Thoracic aorta (tissue), 2 donors: ENCODE data around the gene KIF26B. TPM values are rescaled to one million over a fixed set of nuclear protein-coding genes. Genes with fewer than 3 reads are reported as not detected.

Experiments
- ATAC-seq: fragments of 150-250 bp; one replicate; pipeline ENCODE4 v1.8.0; 2017; ENCODE audit warnings: low read depth; ENCODE audit not compliant: insufficient number of reproducible peaks, low FRiP score
- DNase-seq: peaks from one replicate; pipeline ENCODE4 v3.0.0-alpha.2; 2020; ENCODE audit warnings: low spot score
- H3K27ac ChIP-seq, 2 donors: fragments of 200-600 bp; sonication (generic); 1 replicate in 1 of 2; 2 replicates in 1 of 2; pipeline ENCODE4 v1.5.1; 2016; ENCODE audit warnings: mild to moderate bottlenecking in 2 of 2, moderate library complexity in 2 of 2
- H3K27me3 ChIP-seq: fragments of 200-600 bp; sonication (generic); replicated peaks from 2 replicates; pipeline ENCODE4 v1.6.0; 2016; ENCODE audit warnings: mild to moderate bottlenecking; ENCODE audit not compliant: insufficient read depth
- H3K36me3 ChIP-seq: fragments of 200-600 bp; sonication (generic); one replicate; pipeline ENCODE4 v1.5.1; 2016
- H3K4me1 ChIP-seq, 2 donors: fragments of 200-600 bp; sonication (generic); 1 replicate in 1 of 2; 2 replicates in 1 of 2; pipeline versions ENCODE4 v1.5.1 to v1.6.0; 2016; ENCODE audit warnings: low read depth in 2 of 2, mild to moderate bottlenecking in 1 of 2; ENCODE audit not compliant: control insufficient read depth in 1 of 2
- H3K4me3 ChIP-seq: fragments of 200-600 bp; sonication (generic); 2 replicates; pipeline ENCODE4 v1.5.1; 2016; ENCODE audit warnings: mild to moderate bottlenecking
- H3K9me3 ChIP-seq: fragments of 200-600 bp; sonication (generic); 2 replicates; pipeline ENCODE4 v1.5.1; 2016
- total RNA-seq, 2 donors: library from RNA; depleted of rRNA; stranded (reverse); fragments of >200 nt; gene quantifications; one replicate each; pipeline versions ENCODE4 v1.1.0 to v1.2.3, GENCODE V29; 2016
- TF ChIP-seq, protein P1 (sequence below): fragments of 200-600 bp; sonication (generic); IDR thresholded peaks from one replicate; pipeline ENCODE4 v1.5.1; 2019; ENCODE audit warnings: antibody characterized with exemption

The KIF26B gene
- total RNA-seq, 2 donors from 2014 or later = 0.14 to 0.41 TPM

DNA sequence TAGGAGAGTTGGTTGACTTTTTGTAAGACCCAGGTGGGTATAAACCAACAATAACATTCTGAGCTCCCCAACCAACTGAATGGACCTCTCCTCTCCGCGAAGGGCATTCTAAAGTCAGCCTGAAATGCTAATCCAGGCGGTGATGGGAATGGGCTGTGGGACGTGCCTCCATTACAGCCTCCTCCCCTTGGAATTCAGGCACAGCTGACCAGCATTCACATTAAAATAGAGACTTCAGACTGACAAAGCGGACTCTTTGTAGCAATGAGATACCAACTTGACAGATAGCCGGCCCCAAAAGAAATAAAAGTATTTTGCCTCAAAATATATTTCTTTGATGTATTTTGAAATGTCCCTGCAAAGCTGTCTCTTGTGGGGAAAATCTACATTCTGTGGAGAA is 101.7 kb downstream of the KIF26B start:
- ATAC-seq (no peak), DNase-seq (no peak)
- TF ChIP-seq, protein P1, sequence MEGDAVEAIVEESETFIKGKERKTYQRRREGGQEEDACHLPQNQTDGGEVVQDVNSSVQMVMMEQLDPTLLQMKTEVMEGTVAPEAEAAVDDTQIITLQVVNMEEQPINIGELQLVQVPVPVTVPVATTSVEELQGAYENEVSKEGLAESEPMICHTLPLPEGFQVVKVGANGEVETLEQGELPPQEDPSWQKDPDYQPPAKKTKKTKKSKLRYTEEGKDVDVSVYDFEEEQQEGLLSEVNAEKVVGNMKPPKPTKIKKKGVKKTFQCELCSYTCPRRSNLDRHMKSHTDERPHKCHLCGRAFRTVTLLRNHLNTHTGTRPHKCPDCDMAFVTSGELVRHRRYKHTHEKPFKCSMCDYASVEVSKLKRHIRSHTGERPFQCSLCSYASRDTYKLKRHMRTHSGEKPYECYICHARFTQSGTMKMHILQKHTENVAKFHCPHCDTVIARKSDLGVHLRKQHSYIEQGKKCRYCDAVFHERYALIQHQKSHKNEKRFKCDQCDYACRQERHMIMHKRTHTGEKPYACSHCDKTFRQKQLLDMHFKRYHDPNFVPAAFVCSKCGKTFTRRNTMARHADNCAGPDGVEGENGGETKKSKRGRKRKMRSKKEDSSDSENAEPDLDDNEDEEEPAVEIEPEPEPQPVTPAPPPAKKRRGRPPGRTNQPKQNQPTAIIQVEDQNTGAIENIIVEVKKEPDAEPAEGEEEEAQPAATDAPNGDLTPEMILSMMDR = no peak
- H3K9me3 ChIP-seq = peaks cover 3% of the 10 kb centered on the region
- no peaks in the 10 kb centered on the region for H3K36me3 ChIP-seq
- H3K4me3 ChIP-seq = no peak overlapping the region
- no peak overlapping the region for H3K27ac ChIP-seq
- no peaks in the 10 kb centered on the region for H3K27me3 ChIP-seq
- no peaks in the 10 kb centered on the region for H3K4me1 ChIP-seq

DNA sequence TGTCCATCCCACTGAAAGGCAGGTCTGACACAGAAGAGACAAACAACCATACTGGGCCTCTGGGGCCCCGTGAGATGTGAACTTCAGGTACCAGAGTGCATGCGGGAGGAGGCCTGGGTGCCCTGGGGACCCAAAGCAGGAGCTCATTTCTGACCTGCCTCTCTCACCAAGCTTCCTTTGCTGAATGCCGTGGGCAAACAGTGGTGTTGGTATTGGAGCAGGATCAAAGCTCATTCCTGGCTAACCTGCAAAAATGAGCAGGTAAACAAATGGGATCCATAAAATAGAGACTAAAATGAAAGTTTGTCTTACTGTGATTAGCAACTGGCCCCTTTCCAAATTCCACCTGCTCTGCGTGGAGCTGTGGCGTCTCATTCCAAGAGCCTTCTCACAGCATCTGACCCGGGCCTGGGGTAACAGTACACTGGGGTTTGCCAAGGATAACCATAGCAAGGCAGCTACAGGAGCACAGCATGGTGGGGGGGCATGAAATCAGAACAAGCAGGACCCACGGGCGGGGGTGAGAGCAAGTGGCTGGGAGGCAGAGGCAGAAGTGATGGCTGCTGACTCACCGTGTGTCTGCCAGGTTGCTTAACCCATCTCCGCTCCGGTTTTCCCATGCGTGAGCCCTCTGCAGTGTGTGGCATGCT is 103.6 kb downstream of the KIF26B start:
- no peaks in the 10 kb centered on the region for H3K27me3 ChIP-seq
- ATAC-seq (no peak), DNase-seq (no peak)

DNA sequence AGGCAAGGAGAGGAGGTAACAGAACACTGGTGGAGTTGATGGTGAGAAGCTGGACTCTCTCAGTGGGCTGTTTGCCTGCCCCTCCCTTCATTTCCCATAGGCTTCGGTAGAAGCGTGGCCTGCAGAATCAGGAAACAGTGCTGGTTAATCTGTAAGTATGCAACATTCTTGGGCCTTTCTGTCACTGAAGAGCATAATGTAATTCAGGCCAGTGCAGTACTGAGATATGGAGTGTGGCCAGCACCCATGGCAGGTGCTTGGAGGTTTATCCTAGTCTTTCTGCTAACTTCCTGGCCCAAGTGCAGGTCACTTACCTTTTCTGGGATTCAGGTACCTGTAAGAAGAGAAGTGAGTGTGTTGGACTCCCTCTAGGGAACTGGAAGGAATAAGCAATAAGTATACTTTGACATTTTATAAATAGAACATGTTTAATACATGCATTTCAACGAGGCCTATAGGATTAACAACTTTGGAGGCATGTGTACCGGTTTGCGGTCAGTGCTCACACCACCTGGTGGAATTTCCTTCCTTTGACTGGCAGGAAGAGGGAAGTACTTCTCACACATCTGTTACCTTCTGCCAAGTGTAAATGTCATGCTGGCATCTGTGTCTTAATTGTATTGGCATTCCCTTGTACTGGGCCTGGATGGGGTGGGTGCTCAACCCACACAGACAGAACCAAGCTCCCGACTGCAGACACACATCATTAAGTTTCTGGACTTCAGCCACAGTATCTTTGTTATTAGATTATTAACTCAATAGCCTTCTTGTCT is 105.5 kb downstream of the KIF26B start:
- no peak for ATAC-seq

More for the DNA sequence above, 103.6 kb downstream of the KIF26B start:
- H3K4me1 ChIP-seq = no peaks in the 10 kb centered on the region
- TF ChIP-seq, protein P1 = no peak
- no peaks in the 10 kb centered on the region for H3K36me3 ChIP-seq
- H3K27ac ChIP-seq = no peak overlapping the region
- no peak overlapping the region for H3K4me3 ChIP-seq
- no peaks in the 10 kb centered on the region for H3K9me3 ChIP-seq

DNA sequence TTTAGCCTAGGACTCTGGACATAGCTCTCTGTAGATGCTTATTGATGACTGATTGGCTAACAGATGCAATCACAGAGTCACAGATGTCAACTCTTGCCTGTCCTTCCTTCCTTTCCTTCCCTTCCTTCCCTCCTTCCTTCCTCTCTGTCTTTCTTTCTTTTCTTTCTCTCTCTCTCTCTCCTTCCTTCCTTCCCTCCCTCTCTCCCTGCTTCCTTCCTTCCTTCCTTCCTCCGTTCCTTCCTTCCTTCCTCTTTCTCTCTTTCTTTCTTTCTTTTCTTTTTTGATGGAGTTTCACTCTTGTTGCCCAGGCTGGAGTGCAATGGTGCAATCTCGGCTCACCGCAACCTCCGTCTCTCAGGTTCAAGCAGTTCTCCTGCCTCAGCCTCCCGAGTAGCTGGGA is 106.1 kb downstream of the KIF26B start:
- Histone ChIP-seq H3K27ac (no peak overlapping the region), H3K9me3 (no peaks in the 10 kb centered on the region), H3K36me3 (no peaks in the 10 kb centered on the region), H3K4me1 (no peaks in the 10 kb centered on the region), H3K4me3 (no peak overlapping the region), H3K27me3 (no peaks in the 10 kb centered on the region)
- ATAC-seq (no peak), DNase-seq (no peak)
- TF ChIP-seq, protein P1 = no peak

More for the DNA sequence above, 105.5 kb downstream of the KIF26B start:
- H3K36me3 ChIP-seq = no peaks in the 10 kb centered on the region
- H3K4me3 ChIP-seq = no peak overlapping the region
- no peak for DNase-seq
- no peaks in the 10 kb centered on the region for H3K4me1 ChIP-seq
- no peak overlapping the region for H3K27ac ChIP-seq
- H3K27me3 ChIP-seq = no peaks in the 10 kb centered on the region
- H3K9me3 ChIP-seq = no peaks in the 10 kb centered on the region
- TF ChIP-seq, protein P1 = no peak

DNA sequence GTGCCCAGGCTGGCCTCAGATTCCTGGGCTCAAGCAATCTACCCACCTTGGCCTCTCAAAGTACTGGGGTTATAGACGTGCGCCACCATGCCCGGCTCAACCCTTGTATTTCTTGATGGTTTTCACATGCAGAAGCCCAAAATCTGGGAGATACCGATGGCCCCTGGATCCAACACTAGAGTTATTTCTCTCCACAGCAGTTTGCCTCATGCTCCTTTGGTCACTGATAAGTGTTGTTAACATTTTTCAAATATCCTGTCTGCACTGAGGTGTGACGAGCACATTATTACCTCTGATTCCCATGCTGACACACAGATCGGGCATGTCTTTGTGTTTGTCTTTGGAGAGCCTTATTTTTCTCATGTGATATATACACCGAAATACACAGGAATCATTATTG is 107.0 kb downstream of the KIF26B start:
- ATAC-seq = no peak
- Histone ChIP-seq H3K4me1 (no peaks in the 10 kb centered on the region), H3K27ac (no peak overlapping the region), H3K27me3 (no peaks in the 10 kb centered on the region), H3K36me3 (no peaks in the 10 kb centered on the region), H3K4me3 (no peak overlapping the region), H3K9me3 (no peaks in the 10 kb centered on the region)
- DNase-seq = no peak
- TF ChIP-seq, protein P1 = no peak
